Heart left ventricle (tissue), 16 donors: Measurements from ENCODE around the gene EIF4E3. TPM values are rescaled to one million over a fixed set of nuclear protein-coding genes. Genes with fewer than 3 reads are reported as not detected.

Source experiments
- ATAC-seq, 4 donors: fragments of 200-7000 bp; cut with Tn5 transposase; one replicate each; pipeline ENCODE4 v1.9.1; 2020 to 2022; ENCODE audit warnings: moderate library complexity in 4 of 4, mild to moderate bottlenecking in 3 of 4, moderate number of reproducible peaks in 1 of 4
- DNase-seq, 5 donors: peaks; one replicate each; pipeline ENCODE4 v3.0.0-alpha.2; 2020
- H3K27ac ChIP-seq, 12 donors: fragments of 200-600 bp; sonication (generic) in 4 of 12; one replicate each; pipeline versions ENCODE4 v1.5.0 to v1.8.0; 2016 to 2022; ENCODE audit warnings: mild to moderate bottlenecking in 2 of 12
- H3K27me3 ChIP-seq, 9 donors: fragments of 200-600 bp; sonication (generic) in 2 of 9; one replicate each; pipeline versions ENCODE4 v1.5.1 to v1.8.0; 2016 to 2022; ENCODE audit warnings: mild to moderate bottlenecking in 3 of 9
- H3K36me3 ChIP-seq, 9 donors: fragments of 200-600 bp; sonication (generic) in 2 of 9; one replicate each; pipeline versions ENCODE4 v1.5.0 to v1.8.0; 2018 to 2022; ENCODE audit warnings: mild to moderate bottlenecking in 2 of 9
- H3K4me1 ChIP-seq, 12 donors: fragments of 200-600 bp; sonication (generic) in 4 of 12; one replicate each; pipeline versions ENCODE4 v1.5.0 to v1.8.0; 2016 to 2022; ENCODE audit warnings: mild to moderate bottlenecking in 3 of 12
- H3K4me3 ChIP-seq, 12 donors: fragments of 200-600 bp; sonication (generic) in 4 of 12; one replicate each; pipeline versions ENCODE4 v1.5.0 to v1.8.0; 2017 to 2022; ENCODE audit warnings: mild to moderate bottlenecking in 9 of 12, moderate library complexity in 4 of 12
- H3K9me3 ChIP-seq, 12 donors: fragments of 200-600 bp; sonication (generic) in 4 of 12; one replicate each; pipeline versions ENCODE4 v1.5.0 to v1.8.0; 2016 to 2022; ENCODE audit warnings: mild to moderate bottlenecking in 1 of 12
- CTCF ChIP-seq, 12 donors: fragments of 200-600 bp; sonication (generic) in 4 of 12; IDR thresholded peaks; one replicate each; pipeline versions ENCODE4 v1.5.0 to v1.8.0; 2018 to 2022; ENCODE audit warnings: antibody characterized with exemption in 12 of 12, mild to moderate bottlenecking in 5 of 12
- POLR2A ChIP-seq, 2 donors: fragments of 450-650 bp; IDR thresholded peaks; one replicate each; pipeline ENCODE4 v1.6.1; 2017; ENCODE audit warnings: antibody characterized with exemption in 2 of 2, mild to moderate bottlenecking in 2 of 2, moderate library complexity in 2 of 2
- WGBS, 4 donors: extraction: QIAGEN DNeasy Blood & Tissue Kit in 2 of 4; methylation state at CpG; one replicate each; pipeline versions ENCODE4 v1.1.5 to v1.1.7; 2013 to 2018; 5-methylcytosine and 5-hydroxymethylcytosine counted together
- intact Hi-C, 10 donors: fragments of 100-400 bp; cut with DNase I; formaldehyde crosslinking; loops; one replicate each; pipeline versions ENCODE4 v1.11.1 to v1.14.2; 2022
- polyA plus RNA-seq, 2 donors: library from polyadenylated mRNA; stranded (reverse); fragments of 200-250 nt; gene quantifications; one replicate each; pipeline ENCODE4 v1.2.3, GENCODE V29; 2013
- total RNA-seq, 9 donors: library from RNA; depleted of rRNA in 2 of 9; stranded (reverse); fragments of >200 nt in 2 of 9; fragmentation: NEBNext Ultra II Directional in 3 of 9; extraction: Animal tissue kit (Norgen Biotek cat#: 25700) in 3 of 9; gene quantifications; one replicate each; pipeline versions ENCODE4 v1.1.0 to v1.2.4, GENCODE V29; 2016 to 2023
- donor health status: ischemic (EF 13 %, LVEDD 7.1; RV severe dilation, severe dysfunction).
- donor health status: healthy with polysubstance abuse.
- donor health status: DM: no; HTN: yes; CAD: no.
- donor health status: DM: no; HTN: no; CAD: no.
- donor health status: ischemic (EF 25% LVEDD 6.9; RV normal size, moderate dysfunction).
- donor health status: ischemic (EF 25% LVEDD 5.7; RV mildly dilated, moderate dysfunction).
- donor health status: healthy.
- donor health status: DM: yes; HTN: yes; CAD: no.
- donor health status: ischemic (EF 35%, LVEDD 5.7; RV mildly dilated, moderate dysfunction).
- donor health status: nonischemic (EF 11% LVEDD 7.7; RV severe dilation, severe dysfunction).
- donor health status: DM: yes; HTN: yes; CAD: no.
- donor health status: PGD.
- donor health status: ischemic (EF 29% LVEDD 5.4; RV normal size, mild dysfunction).
- donor health status: nonischemic (EF 23%, LVEDD 6.1; RV moderate dilation, normal function).

Gene EIF4E3
- total and polyA plus RNA-seq, 11 donors = 18.4 to 53.0 (median 45.4) TPM

GRCh38 chr3:71685686-71686085, 39.5 kb downstream of the EIF4E3 start:
- Histone ChIP-seq H3K27ac (no peak overlapping the region), H3K36me3 (peaks cover 0 to 42% (median 5%) of the 10 kb centered on the region in 9 donors), H3K9me3 (no peaks in the 10 kb centered on the region), H3K4me1 (peaks cover 0 to 23% (median 18%) of the 10 kb centered on the region in 12 donors), H3K27me3 (no peaks in the 10 kb centered on the region), H3K4me3 (no peak overlapping the region)
- intact Hi-C loops = no loop called here
- 94 to 96% (median 96%) methylated on average over 7 of the region's 7 CpGs for WGBS, 4 donors
- TF ChIP-seq CTCF (IDR thresholded peaks at IDR 0.05) (no peak), POLR2A (IDR thresholded peaks at IDR 0.05) (no peak)
- DNase-seq (no peak), ATAC-seq (no peak)

GRCh38 chr3:71684757-71685386, 40.3 kb downstream of the EIF4E3 start:
- H3K27ac ChIP-seq = no peak overlapping the region
- intact Hi-C loops = no loop called here
- WGBS, 4 donors = 49 to 71% (median 60%) methylated on average over 6 of the region's 6 CpGs
- H3K4me1 ChIP-seq = peaks cover 0 to 22% (median 9%) of the 10 kb centered on the region in 12 donors
- peaks cover 0 to 41% (median 5%) of the 10 kb centered on the region in 9 donors for H3K36me3 ChIP-seq
- H3K27me3 ChIP-seq = no peaks in the 10 kb centered on the region
- ATAC-seq = peak; percentile 19 to 38 (median 28)
- no peaks in the 10 kb centered on the region for H3K9me3 ChIP-seq
- TF ChIP-seq POLR2A (IDR thresholded peaks at IDR 0.05) = no peak
- TF ChIP-seq CTCF (IDR thresholded peaks at IDR 0.05) = no peak
- DNase-seq = no peak
- no peak overlapping the region for H3K4me3 ChIP-seq

- DNase-seq (no peak), ATAC-seq (no peak)
- Histone ChIP-seq H3K4me3 (no peak overlapping the region), H3K9me3 (no peaks in the 10 kb centered on the region), H3K27me3 (no peaks in the 10 kb centered on the region), H3K4me1 (peaks cover 0 to 21% (median 8%) of the 10 kb centered on the region in 12 donors), H3K36me3 (peaks cover 0 to 34% (median 5%) of the 10 kb centered on the region in 9 donors), H3K27ac (no peak overlapping the region)
- intact Hi-C loops = no loop called here
- TF ChIP-seq POLR2A (IDR thresholded peaks at IDR 0.05) (no peak), CTCF (IDR thresholded peaks at IDR 0.05) (no peak)
- 86 to 91% (median 88%) methylated on average over 7 of the region's 7 CpGs for WGBS, 4 donors
Observed at GRCh38 chr3:71684046-71684756, 41.0 kb downstream of the EIF4E3 start.

- Histone ChIP-seq H3K36me3 (peaks cover 0 to 15% (median 0%) of the 10 kb centered on the region in 9 donors), H3K4me3 (no peak overlapping the region), H3K27me3 (no peaks in the 10 kb centered on the region), H3K4me1 (peaks cover 0 to 21% (median 8%) of the 10 kb centered on the region in 12 donors), H3K9me3 (no peaks in the 10 kb centered on the region), H3K27ac (peak overlapping the region in 2 of 12 donors; percentile 3 to 56)
- intact Hi-C loops = no loop called here
- DNase-seq = peak; percentile 23 to 61 (median 39)
- TF ChIP-seq CTCF (IDR thresholded peaks at IDR 0.05) = peak; percentile 29 to 70 (median 48)
- no peak for TF ChIP-seq POLR2A (IDR thresholded peaks at IDR 0.05)
- peak; percentile 39 to 70 (median 60) for ATAC-seq
- WGBS, 4 donors = 41 to 59% (median 49%) methylated on average over 7 of the region's 7 CpGs
Observed at GRCh38 chr3:71681224-71681668, 44.0 kb downstream of the EIF4E3 start.
